GM21825 (cell line): ENCODE results near the gene IL37.
"Not testable (repeated sequence)": the region's sequence is repeated elsewhere in the genome, so short reads cannot be mapped to it uniquely, and the experiment has no call there.

ENCODE experiments used
- ATAC-seq: cut with Tn5 transposase; IDR thresholded peaks from one replicate; pipeline ENCODE4 v1.9.1; 2021; ENCODE audit warnings: mild to moderate bottlenecking, moderate library complexity; ENCODE audit not compliant: unreplicated experiment

Gene IL37

DNA sequence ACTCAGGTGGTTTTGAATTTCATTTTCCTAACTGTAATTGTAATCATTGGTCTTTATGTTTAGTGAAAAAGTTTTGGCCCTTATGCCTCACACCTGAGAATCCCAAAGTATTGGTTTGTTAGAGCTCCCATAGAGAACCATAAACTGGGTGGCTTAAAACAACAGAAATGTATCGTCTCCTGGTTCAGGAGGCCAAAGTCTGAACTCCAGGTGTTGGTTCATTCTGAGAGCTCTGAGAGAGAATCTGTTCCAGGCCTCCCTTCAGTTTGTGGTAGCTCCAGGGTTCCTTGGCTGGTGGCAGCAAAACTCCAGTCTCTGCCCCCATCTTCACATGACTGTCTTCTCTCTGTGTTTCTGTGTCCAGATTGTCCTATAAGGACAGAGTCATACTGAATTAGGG is 11.0 kb downstream of the IL37 start:
- no peak for ATAC-seq

DNA sequence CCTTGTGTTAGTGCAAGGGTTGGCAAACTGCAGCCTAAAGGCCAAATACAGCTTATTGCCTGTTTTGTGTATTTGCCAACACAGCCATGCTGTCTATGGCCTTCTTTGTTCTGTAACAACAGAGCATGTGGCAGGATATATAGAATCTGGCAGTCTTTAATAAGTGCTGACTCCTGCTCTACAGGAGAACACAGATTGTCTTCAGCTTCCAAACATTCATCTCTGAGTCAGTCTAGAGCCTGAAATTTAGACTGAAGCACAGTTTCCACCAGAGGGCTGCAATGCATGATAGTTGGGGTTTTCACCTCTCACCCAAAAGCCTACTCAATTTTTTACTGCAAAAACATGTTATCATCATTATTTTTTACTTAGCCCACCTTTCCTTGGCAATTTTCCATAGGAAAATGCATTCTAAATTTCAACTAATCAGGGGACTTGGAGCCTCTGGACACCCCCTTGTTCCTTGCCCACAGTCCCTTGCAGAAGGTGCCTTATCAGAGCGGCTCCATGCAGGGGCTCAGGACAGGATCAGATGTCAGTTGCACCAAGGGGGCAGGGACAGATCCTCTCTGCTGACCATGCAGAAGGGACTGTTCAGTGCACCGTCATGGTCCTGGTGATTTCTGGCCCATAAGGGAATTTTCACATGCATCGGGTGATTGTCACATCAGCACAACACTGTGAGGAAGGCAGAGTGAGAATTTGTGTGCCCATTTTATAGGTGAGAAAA is 12.4 kb downstream of the IL37 start:
- ATAC-seq = no peak

- no peak for ATAC-seq
Observed at GRCh38 chr2:112923967-112924338, 13.0 kb downstream of the IL37 start.

- no peak for ATAC-seq
Observed at GRCh38 chr2:112924360-112924759, 13.4 kb downstream of the IL37 start.

- ATAC-seq = no peak
Observed at GRCh38 chr2:112924821-112925220, 13.9 kb downstream of the IL37 start.

- ATAC-seq = no peak
Observed at GRCh38 chr2:112926707-112927106, 15.7 kb downstream of the IL37 start.

- no peak for ATAC-seq
Observed at GRCh38 chr2:112927745-112928144, 16.8 kb downstream of the IL37 start.

- ATAC-seq = no peak
Observed at GRCh38 chr2:112933261-112933660, 22.3 kb downstream of the IL37 start.

DNA sequence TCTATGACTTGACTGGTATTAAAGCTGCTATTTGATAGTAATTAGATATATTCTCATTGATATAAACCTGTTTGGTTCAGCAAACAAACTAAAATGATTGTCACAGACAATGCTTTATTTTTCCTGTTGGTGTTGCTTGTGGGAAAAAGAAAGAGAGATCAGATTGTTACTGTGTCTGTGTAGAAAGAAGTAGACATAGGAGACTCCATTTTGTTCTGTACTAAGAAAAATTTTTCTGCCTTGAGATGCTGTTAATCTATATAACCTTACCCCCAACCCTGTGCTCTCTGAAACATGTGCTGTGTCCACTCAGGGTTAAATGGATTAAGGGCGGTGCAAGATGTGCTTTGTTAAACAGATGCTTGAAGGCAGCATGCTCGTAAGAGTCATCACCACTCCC is 23.2 kb downstream of the IL37 start:
- ATAC-seq = not testable (repeated sequence)

DNA sequence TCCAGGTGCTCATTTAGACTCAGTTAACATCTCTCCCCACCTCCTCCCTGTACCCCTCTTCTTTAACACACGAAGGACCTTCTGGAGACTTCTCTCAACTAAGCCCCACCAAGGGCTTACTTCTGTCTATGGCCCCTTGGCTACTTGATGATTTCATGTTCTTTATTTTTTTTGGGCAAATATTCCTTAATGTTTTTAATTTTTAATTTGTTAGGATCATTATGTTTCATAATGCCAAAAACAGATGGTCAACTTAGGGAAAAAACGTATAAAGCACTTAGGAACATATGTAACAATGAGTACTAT is 25.9 kb downstream of the IL37 start:
- ATAC-seq = no peak

GRCh38 chr2:112938904-112939303 is 27.9 kb downstream of the IL37 start:
- ATAC-seq = no peak

GRCh38 chr2:112939425-112939824 is 28.5 kb downstream of the IL37 start:
- ATAC-seq = no peak

- ATAC-seq = no peak
Observed at GRCh38 chr2:112940859-112941625, 30.1 kb downstream of the IL37 start.

- ATAC-seq = peak; percentile 75
Observed at GRCh38 chr2:112941753-112942653, 31.0 kb downstream of the IL37 start.

DNA sequence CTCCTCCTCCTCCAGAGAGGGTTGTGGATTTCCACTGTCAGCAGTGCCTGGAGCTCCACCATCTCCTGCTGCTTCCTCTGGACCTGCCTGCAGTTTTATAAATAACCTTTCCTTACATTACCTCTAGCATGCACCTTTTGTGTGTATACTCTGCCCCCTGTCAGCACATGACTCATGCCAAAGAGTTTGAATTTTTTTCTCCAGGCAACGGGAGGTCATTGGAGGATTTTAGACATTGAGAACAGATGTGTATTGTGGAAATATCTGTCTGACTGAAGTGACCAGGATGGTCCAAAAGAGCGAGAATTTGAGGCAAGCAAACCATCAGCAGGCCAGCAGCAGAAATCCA is 31.7 kb downstream of the IL37 start:
- ATAC-seq = no peak

DNA sequence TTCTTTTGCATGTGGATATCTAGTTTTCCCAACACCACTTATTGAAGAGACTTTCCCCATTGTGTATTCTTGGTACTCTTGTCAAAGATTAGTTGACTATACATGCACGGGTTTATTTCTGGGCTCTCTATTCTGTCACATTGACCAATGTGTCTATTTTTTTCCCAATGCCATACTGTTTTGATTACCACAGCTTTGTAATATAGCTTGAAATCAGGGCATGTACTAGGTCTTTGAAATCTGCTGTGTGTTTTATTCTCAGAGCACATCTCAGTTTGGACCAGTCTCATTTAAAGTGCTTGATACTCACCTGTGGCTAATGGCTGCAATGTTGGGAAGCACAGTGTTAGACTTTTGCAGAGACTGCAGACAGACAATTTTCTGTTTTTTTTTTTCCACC is 34.0 kb downstream of the IL37 start:
- ATAC-seq = no peak

- no peak for ATAC-seq
Observed at GRCh38 chr2:112946086-112946485, 35.1 kb downstream of the IL37 start.

DNA sequence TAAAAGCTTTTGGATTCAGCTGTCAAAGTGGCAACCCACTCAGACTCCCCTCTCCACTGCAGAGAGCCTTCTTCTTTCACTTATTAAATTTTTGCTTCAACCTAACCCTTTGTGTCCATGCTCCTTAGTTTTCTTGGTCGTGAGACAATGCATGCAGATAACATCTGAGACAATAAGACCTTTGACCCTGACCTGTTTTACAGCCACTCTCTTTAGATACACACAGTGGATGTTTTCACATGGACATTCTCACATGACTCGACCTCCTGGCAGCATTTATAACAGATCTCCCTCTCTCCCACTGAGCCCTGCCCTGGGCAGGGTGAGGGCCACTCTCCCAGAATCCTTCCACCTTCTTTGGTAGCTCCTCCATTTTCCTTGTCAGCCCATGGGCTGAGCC is 36.4 kb downstream of the IL37 start:
- ATAC-seq = no peak

- ATAC-seq = no peak
Observed at GRCh38 chr2:112949456-112949855, 38.5 kb downstream of the IL37 start.

DNA sequence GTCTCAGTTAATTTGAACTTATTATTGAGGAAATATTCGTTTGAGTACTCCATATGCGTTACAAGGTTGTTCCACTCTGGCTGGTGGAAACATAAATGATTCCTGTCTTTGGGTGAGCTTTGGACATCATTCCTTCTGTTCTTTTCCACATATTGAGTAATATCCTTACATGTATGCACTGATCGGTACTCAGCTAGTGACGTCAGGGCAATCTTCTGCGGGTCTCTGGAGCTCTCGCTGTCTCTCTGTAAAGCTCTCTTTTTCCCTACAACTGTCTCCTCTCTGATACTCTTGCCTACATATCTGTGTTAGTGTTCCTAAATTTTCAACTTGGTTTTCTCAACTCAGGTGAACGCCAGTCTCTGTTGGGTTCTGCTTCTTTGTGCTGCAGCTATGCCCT is 43.4 kb downstream of the IL37 start:
- no peak for ATAC-seq

GRCh38 chr2:112957511-112957910 is 46.5 kb downstream of the IL37 start:
- ATAC-seq = no peak
